K562 (cell line): ENCODE results near the gene TMEM203. TPM values are rescaled to one million over a fixed set of nuclear protein-coding genes. Genes with fewer than 3 reads are reported as not detected.

Experiments
- ATF7 ChIP-seq: fragments of 450-650 bp; IDR thresholded peaks from 2 replicates; pipeline ENCODE4 v1.7.1; 2014; ENCODE audit warnings: mild to moderate bottlenecking, moderate library complexity
- BDP1 ChIP-seq: IDR thresholded peaks from 3 replicates; pipeline ENCODE4 v1.6.1; 2011; ENCODE audit not compliant: insufficient read length, insufficient read depth
- ETS2 ChIP-seq: IDR thresholded peaks from 2 replicates; pipeline ENCODE4 v1.6.1; 2016; ENCODE audit warnings: borderline replicate concordance, missing genetic modification characterization, mild to moderate bottlenecking, moderate library complexity, missing compliant biosample characterization; ENCODE audit not compliant: poor library complexity, severe bottlenecking
- FOXP1 ChIP-seq: sonication (generic); formaldehyde crosslinking; IDR thresholded peaks from 2 replicates; pipeline ENCODE4 v1.8.0; 2022; ENCODE audit warnings: mild to moderate bottlenecking, missing genetic modification reagents
- GTF2A2 ChIP-seq: IDR thresholded peaks from 2 replicates; pipeline ENCODE4 v1.6.1; 2016; ENCODE audit warnings: mild to moderate bottlenecking, missing genetic modification characterization, missing compliant biosample characterization
- IFI16 ChIP-seq: fragments of 250-450 bp; sonication (Bioruptor Pico); IDR thresholded peaks from 2 replicates; pipeline ENCODE4 v2.1.2; 2022; ENCODE audit warnings: mild to moderate bottlenecking, inconsistent platforms
- MCM7 ChIP-seq, 2 experiments: fragments of 450-650 bp; IDR thresholded peaks; 2 replicates each; pipeline ENCODE4 v1.6.1; 2016 to 2018
- NCOA1 ChIP-seq: fragments of 450-650 bp; IDR thresholded peaks from 2 replicates; pipeline ENCODE4 v1.6.1; 2016; ENCODE audit warnings: low read depth
- NR2F6 ChIP-seq: fragments of 450-650 bp; formaldehyde crosslinking; IDR thresholded peaks from 2 replicates; pipeline ENCODE4 v1.4.0; 2020; ENCODE audit warnings: mild to moderate bottlenecking
- RFX7 ChIP-seq: fragments of 250-450 bp; sonication (Bioruptor Pico); IDR thresholded peaks from 2 replicates; pipeline ENCODE4 v1.5.1; 2021; ENCODE audit warnings: mild to moderate bottlenecking
- RNF2 ChIP-seq: sonication (generic); IDR thresholded peaks from 2 replicates; pipeline ENCODE4 v1.6.1; 2016
- TOE1 ChIP-seq, 2 experiments: fragments of 450-650 bp in 1 of 2; sonication (generic) in 1 of 2; formaldehyde crosslinking in 1 of 2; IDR thresholded peaks; 2 replicates each; pipeline versions ENCODE4 v1.7.1 to v1.8.0; 2016 to 2022; ENCODE audit warnings: borderline replicate concordance in 2 of 2, mild to moderate bottlenecking in 2 of 2, antibody characterized with exemption in 1 of 2, inconsistent platforms in 1 of 2, low read depth in 1 of 2, missing genetic modification reagents in 1 of 2, moderate library complexity in 1 of 2
- ZNF12 ChIP-seq: sonication (generic); formaldehyde crosslinking; IDR thresholded peaks from 2 replicates; pipeline ENCODE4 v1.4.0; 2020; ENCODE audit warnings: mild to moderate bottlenecking, missing genetic modification reagents
- ZNF133 ChIP-seq: fragments of 250-450 bp; sonication (Bioruptor Pico); IDR thresholded peaks from 2 replicates; pipeline ENCODE4 v1.4.0; 2020; ENCODE audit warnings: mild to moderate bottlenecking
- ZNF274 ChIP-seq: IDR thresholded peaks from 2 replicates; pipeline ENCODE4 v1.6.1; 2011; ENCODE audit warnings: low read depth, mild to moderate bottlenecking, low read length, moderate library complexity, borderline replicate concordance
- ZNF551 ChIP-seq: fragments of 250-450 bp; sonication (Bioruptor Pico); IDR thresholded peaks from 2 replicates; pipeline ENCODE4 v1.5.0; 2021; ENCODE audit warnings: mild to moderate bottlenecking, moderate library complexity
- ZNF766 ChIP-seq: fragments of 200-800 bp; sonication (Bioruptor generic); conservative IDR thresholded peaks from 2 replicates; pipeline ENCODE4 v1.6.1; 2016; ENCODE audit warnings: missing genetic modification characterization, missing compliant biosample characterization
- ZNF785 ChIP-seq: fragments of 250-450 bp; sonication (Bioruptor Pico); IDR thresholded peaks from 2 replicates; pipeline ENCODE4 v1.4.0; 2020; ENCODE audit warnings: mild to moderate bottlenecking
- polyA plus RNA-seq, 8 experiments: library from polyadenylated mRNA; depleted of rRNA in 4 of 8; stranded (reverse) in 5 of 8; unstranded in 3 of 8; fragments of >200 nt; fragmentation: Nextera tagmentation in 2 of 8; fragmentation: Illumina TruSeq in 1 of 8; extraction: Ambion mirVana in 2 of 8; extraction: Trizol in 1 of 8; gene quantifications; 2 replicates each; pipeline versions ENCODE4 v1.2.1 to v1.2.3, GENCODE V29; 2011 to 2014; ENCODE audit warnings: inconsistent platforms in 1 of 8, missing spikeins in 1 of 8
- total RNA-seq, 7 experiments: library from RNA; depleted of rRNA in 6 of 7; stranded (reverse); fragments of >200 nt in 6 of 7; fragmentation: Illumina TruSeq in 2 of 7; extraction: Trizol in 2 of 7; gene quantifications; 2 replicates each; pipeline versions ENCODE4 v1.2.1 to v1.2.3, GENCODE V29; 2011 to 2021; ENCODE audit warnings: low replicate concordance in 1 of 7
- TF ChIP-seq, protein P1 (sequence below), 3 experiments: IDR thresholded peaks in 2 of 3; conservative IDR thresholded peaks in 1 of 3; 2 replicates each; pipeline ENCODE4 v1.5.1; 2011 to 2012; ENCODE audit warnings: low read length in 3 of 3, mild to moderate bottlenecking in 3 of 3, control low read depth in 2 of 3, improper control_type of control experiment in 1 of 3, inconsistent platforms in 1 of 3, low read depth in 1 of 3, mixed read lengths in 1 of 3, moderate library complexity in 1 of 3; ENCODE audit not compliant: insufficient read depth in 2 of 3
- TF ChIP-seq, protein P2 (sequence below): IDR thresholded peaks from 2 replicates; pipeline ENCODE4 v1.6.1; 2011; ENCODE audit warnings: borderline replicate concordance, low read depth, mild to moderate bottlenecking, moderate library complexity, low read length; ENCODE audit not compliant: insufficient read depth, poor library complexity, severe bottlenecking
- TF ChIP-seq, protein P3 (sequence below): fragments of 250-450 bp; sonication (Bioruptor Pico); IDR thresholded peaks from 2 replicates; pipeline ENCODE4 v1.5.0; 2022; ENCODE audit warnings: mild to moderate bottlenecking

The TMEM203 gene
- total and polyA plus RNA-seq, 9 of the 15 experiments (the other 6 are each of a cell fraction or from before 2014, with no cell fraction given), result 8.8 to 59.5 (median 37.6) TPM

DNA sequence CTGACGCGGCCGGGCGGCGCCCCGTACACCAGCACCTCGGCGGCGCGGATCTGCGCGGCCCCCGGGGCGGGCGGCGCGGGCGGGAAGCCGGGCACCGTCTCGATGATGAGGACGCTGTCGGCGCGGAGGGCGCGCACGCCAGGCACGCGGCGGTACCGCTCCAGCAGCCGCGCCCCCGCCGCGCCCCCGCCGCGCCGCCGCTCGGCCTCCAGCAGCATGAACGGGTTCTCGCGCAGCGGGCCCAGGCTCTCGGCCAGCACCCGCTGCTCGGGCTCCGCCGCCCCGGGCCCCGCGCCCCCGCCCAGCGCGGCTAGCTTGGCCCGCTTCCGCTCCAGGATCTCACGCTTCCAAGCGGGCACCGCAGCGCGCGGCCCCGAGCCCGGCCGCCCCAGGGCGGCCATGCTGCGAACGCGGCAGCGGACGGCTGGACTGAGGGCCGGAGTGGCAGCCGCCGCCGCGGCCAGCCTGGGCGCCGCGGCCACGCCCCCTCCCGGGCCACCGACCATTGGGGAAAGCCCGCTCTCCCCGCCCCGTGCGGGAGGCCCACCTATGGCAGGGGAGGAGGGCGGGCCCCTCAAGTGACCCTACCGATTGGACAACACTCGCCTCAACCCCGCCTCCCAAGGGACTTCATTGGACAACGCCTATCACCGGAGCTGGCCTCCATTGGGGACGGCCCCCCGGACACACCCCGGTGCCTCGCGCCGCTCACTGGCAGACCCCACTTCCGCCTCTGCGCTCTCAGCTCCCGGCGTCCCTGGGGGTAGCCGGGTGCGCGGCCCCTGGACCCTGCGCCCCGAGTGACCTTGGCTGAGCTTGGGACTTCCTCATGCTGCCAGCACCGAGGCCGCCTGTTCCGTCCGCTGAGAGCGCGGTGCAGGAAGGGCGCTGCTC, 4.9 kb downstream of the TMEM203 start, which contains the start of gene TPRN (continued):
- TF ChIP-seq, protein P1, sequence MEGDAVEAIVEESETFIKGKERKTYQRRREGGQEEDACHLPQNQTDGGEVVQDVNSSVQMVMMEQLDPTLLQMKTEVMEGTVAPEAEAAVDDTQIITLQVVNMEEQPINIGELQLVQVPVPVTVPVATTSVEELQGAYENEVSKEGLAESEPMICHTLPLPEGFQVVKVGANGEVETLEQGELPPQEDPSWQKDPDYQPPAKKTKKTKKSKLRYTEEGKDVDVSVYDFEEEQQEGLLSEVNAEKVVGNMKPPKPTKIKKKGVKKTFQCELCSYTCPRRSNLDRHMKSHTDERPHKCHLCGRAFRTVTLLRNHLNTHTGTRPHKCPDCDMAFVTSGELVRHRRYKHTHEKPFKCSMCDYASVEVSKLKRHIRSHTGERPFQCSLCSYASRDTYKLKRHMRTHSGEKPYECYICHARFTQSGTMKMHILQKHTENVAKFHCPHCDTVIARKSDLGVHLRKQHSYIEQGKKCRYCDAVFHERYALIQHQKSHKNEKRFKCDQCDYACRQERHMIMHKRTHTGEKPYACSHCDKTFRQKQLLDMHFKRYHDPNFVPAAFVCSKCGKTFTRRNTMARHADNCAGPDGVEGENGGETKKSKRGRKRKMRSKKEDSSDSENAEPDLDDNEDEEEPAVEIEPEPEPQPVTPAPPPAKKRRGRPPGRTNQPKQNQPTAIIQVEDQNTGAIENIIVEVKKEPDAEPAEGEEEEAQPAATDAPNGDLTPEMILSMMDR (IDR thresholded peaks at IDR 0.05 in 2 of 3, conservative IDR thresholded peaks at IDR 0.05 in 1 of 3; ENCODE audit: insufficient read depth in 2 of 3, low read depth in 1 of 3, low read length in 3 of 3), result no peak
- no peak for TF ChIP-seq NCOA1
- TF ChIP-seq ZNF274, result no peak
- TF ChIP-seq ZNF133 (CRISPR knock-in tag), result no peak
- no peak for TF ChIP-seq BDP1
- TF ChIP-seq ZNF766, result 0 out of 2 replicates have a peak, but pooled peaks have one; percentile 27
- no peak for TF ChIP-seq FOXP1 (CRISPR knock-in tag)
- no peak for TF ChIP-seq ZNF551 (CRISPR knock-in tag)
- TF ChIP-seq NR2F6 (CRISPR knock-in tag), result no peak
- no peak for TF ChIP-seq ETS2 (tag)
- no peak for TF ChIP-seq RFX7 (CRISPR knock-in tag)
- TF ChIP-seq, protein P2, sequence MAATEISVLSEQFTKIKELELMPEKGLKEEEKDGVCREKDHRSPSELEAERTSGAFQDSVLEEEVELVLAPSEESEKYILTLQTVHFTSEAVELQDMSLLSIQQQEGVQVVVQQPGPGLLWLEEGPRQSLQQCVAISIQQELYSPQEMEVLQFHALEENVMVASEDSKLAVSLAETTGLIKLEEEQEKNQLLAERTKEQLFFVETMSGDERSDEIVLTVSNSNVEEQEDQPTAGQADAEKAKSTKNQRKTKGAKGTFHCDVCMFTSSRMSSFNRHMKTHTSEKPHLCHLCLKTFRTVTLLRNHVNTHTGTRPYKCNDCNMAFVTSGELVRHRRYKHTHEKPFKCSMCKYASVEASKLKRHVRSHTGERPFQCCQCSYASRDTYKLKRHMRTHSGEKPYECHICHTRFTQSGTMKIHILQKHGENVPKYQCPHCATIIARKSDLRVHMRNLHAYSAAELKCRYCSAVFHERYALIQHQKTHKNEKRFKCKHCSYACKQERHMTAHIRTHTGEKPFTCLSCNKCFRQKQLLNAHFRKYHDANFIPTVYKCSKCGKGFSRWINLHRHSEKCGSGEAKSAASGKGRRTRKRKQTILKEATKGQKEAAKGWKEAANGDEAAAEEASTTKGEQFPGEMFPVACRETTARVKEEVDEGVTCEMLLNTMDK, result no peak
- no peak for TF ChIP-seq ZNF785 (CRISPR knock-in tag)
- peak; percentile 84 for TF ChIP-seq ATF7
- no peak for TF ChIP-seq ZNF12 (CRISPR knock-in tag)
- no peak for TF ChIP-seq TOE1 (IDR thresholded peaks at IDR 0.05; ENCODE audit: borderline replicate concordance)
- no peak for TF ChIP-seq TOE1 (CRISPR knock-in tag; IDR thresholded peaks at IDR 0.05; ENCODE audit: borderline replicate concordance, low read depth)
- TF ChIP-seq GTF2A2 (tag), result no peak
- TF ChIP-seq IFI16 (CRISPR knock-in tag), result no peak
- peak; percentile 62; the same call in 1 of the 2 replicates for TF ChIP-seq RNF2
- TF ChIP-seq, protein P3, sequence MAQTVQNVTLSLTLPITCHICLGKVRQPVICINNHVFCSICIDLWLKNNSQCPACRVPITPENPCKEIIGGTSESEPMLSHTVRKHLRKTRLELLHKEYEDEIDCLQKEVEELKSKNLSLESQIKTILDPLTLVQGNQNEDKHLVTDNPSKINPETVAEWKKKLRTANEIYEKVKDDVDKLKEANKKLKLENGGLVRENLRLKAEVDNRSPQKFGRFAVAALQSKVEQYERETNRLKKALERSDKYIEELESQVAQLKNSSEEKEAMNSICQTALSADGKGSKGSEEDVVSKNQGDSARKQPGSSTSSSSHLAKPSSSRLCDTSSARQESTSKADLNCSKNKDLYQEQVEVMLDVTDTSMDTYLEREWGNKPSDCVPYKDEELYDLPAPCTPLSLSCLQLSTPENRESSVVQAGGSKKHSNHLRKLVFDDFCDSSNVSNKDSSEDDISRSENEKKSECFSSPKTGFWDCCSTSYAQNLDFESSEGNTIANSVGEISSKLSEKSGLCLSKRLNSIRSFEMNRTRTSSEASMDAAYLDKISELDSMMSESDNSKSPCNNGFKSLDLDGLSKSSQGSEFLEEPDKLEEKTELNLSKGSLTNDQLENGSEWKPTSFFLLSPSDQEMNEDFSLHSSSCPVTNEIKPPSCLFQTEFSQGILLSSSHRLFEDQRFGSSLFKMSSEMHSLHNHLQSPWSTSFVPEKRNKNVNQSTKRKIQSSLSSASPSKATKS (CRISPR knock-in tag), result no peak
- TF ChIP-seq MCM7 (IDR thresholded peaks at IDR 0.05), result no peak
